ENCODE data around the gene PRKN.

- no peak for TF ChIP-seq CTCF (IDR thresholded peaks at IDR 0.05)
- no peak for TF ChIP-seq POLR2A (IDR thresholded peaks at IDR 0.05)
These were observed 978.0 kb downstream of the PRKN start for GRCh38 chr6:161749576-161749975.

Data from thyroid gland (tissue), 4 donors.